HCT116 (cell line): ENCODE data around the gene ANXA5. TPM values are rescaled to one million over a fixed set of nuclear protein-coding genes. Genes with fewer than 3 reads are reported as not detected.

Experiments used
- ATAC-seq: fragments of 200-7000 bp; cut with Tn5 transposase; 2 replicates; pipeline ENCODE4 v1.9.1; 2020; ENCODE audit warnings: mild to moderate bottlenecking, moderate library complexity
- BruUV-seq: library from RNA; stranded (reverse); fragments of 400-500 nt; replicated peaks from 2 replicates; lab custom pipeline; 2021; lab: Mats Ljungman, UMichigan
- CTCF ChIA-PET: fragments of 300-600 bp; sonication (Branson Sonifier 250); formaldehyde crosslinking; loops from one replicate; lab custom pipeline; 2021; ENCODE audit warnings: antibody characterized with exemption; lab: Charles Lee
- POLR2A ChIA-PET: fragments of 300-600, 350-600 bp; sonication (Branson Sonifier 250); formaldehyde crosslinking; loops from one replicate; lab custom pipeline; 2021; ENCODE audit warnings: antibody characterized with exemption; lab: Charles Lee
- RAD21 ChIA-PET, 2 experiments: fragments of 300-600 bp; sonication (Branson Sonifier 250); formaldehyde crosslinking; loops; one replicate each; lab custom pipeline; 2023; ENCODE audit warnings: low total read pairs in 2 of 2; ENCODE audit not compliant: uncharacterized antibody in 2 of 2, unreplicated experiment in 2 of 2, low non-redundant PET in 1 of 2; lab: Charles Lee
- DNase-seq: peaks from one replicate; pipeline ENCODE4 v3.0.0-alpha.2; 2010; ENCODE audit warnings: low read depth, low spot score
- H2AFZ ChIP-seq: fragments of 200-600 bp; shearing (Covaris generic), sonication (generic); 2 replicates; pipeline ENCODE4 v1.6.1; 2017; ENCODE audit warnings: low read depth, mixed run types, mixed read lengths, antibody characterized with exemption, low read length; ENCODE audit not compliant: poor library complexity, severe bottlenecking
- H3K27ac ChIP-seq: 2 replicates; pipeline ENCODE4 v1.5.1; 2012; ENCODE audit warnings: low read depth, low read length
- H3K27me3 ChIP-seq: fragments of 200-600 bp; sonication (generic); 2 replicates; pipeline ENCODE4 v1.6.1; 2016; ENCODE audit warnings: mixed run types, low read length, mixed read lengths; ENCODE audit not compliant: insufficient read depth
- H3K36me3 ChIP-seq, 2 experiments: fragments of 200-500 bp in 1 of 2; fragments of 200-600 bp in 1 of 2; sonication (Bioruptor generic) in 1 of 2; sonication (generic) in 1 of 2; 2 replicates each; pipeline versions ENCODE4 v1.5.1 to v1.6.1; 2014 to 2016; ENCODE audit warnings: low read length in 2 of 2, inconsistent platforms in 1 of 2, mixed read lengths in 1 of 2, mixed run types in 1 of 2; ENCODE audit not compliant: insufficient read depth in 2 of 2, control insufficient read depth in 1 of 2
- H3K4me1 ChIP-seq, 2 experiments: fragments of 200-600 bp in 1 of 2; sonication (generic) in 1 of 2; 2 replicates each; pipeline versions ENCODE4 v1.5.1 to v1.6.1; 2012 to 2017; ENCODE audit warnings: low read length in 2 of 2, inconsistent platforms in 1 of 2, mild to moderate bottlenecking in 1 of 2, mixed read lengths in 1 of 2, mixed run types in 1 of 2, moderate library complexity in 1 of 2; ENCODE audit not compliant: insufficient read depth in 2 of 2, control insufficient read depth in 1 of 2
- H3K4me2 ChIP-seq: fragments of 200-600 bp; sonication (generic); 2 replicates; pipeline ENCODE4 v1.6.1; 2017; ENCODE audit warnings: mixed run types, low read length, mixed read lengths
- H3K4me3 ChIP-seq, 2 experiments: fragments of 200-600 bp in 1 of 2; sonication (generic) in 1 of 2; replicated peaks in 1 of 2; 2 replicates each; pipeline ENCODE4 v1.5.1; 2011 to 2016; ENCODE audit warnings: low read length in 2 of 2, control low read depth in 1 of 2, low read depth in 1 of 2, mild to moderate bottlenecking in 1 of 2, mixed read lengths in 1 of 2, mixed run types in 1 of 2
- H3K79me2 ChIP-seq: fragments of 200-600 bp; sonication (generic); 2 replicates; pipeline ENCODE4 v1.6.1; 2017; ENCODE audit warnings: mild to moderate bottlenecking, mixed run types, low read length, moderate library complexity, mixed read lengths; ENCODE audit not compliant: insufficient read depth
- H3K9ac ChIP-seq: fragments of 200-600 bp; sonication (generic); 2 replicates; pipeline ENCODE4 v1.6.1; 2016; ENCODE audit warnings: low read length, mixed read lengths
- H3K9me2 ChIP-seq: fragments of 200-600 bp; sonication (generic), shearing (Covaris generic); 2 replicates; pipeline ENCODE4 v1.6.1; 2017; ENCODE audit warnings: mixed run types, mild to moderate bottlenecking, moderate library complexity; ENCODE audit not compliant: insufficient read depth
- H3K9me3 ChIP-seq, 2 experiments: fragments of 200-500 bp in 1 of 2; fragments of 200-600 bp in 1 of 2; sonication (Bioruptor generic) in 1 of 2; sonication (generic) in 1 of 2; 2 replicates each; pipeline ENCODE4 v1.6.1; 2014 to 2017; ENCODE audit warnings: low read length in 2 of 2, mixed read lengths in 2 of 2, inconsistent platforms in 1 of 2, low read depth in 1 of 2, mild to moderate bottlenecking in 1 of 2, mixed run types in 1 of 2, moderate library complexity in 1 of 2; ENCODE audit not compliant: control insufficient read depth in 1 of 2, insufficient read depth in 1 of 2
- H4K20me1 ChIP-seq: fragments of 200-600 bp; sonication (generic), shearing (Covaris generic); 2 replicates; pipeline ENCODE4 v1.6.1; 2017; ENCODE audit warnings: mixed run types, mild to moderate bottlenecking, moderate library complexity; ENCODE audit not compliant: insufficient read depth
- CBX3 ChIP-seq: IDR thresholded peaks from 2 replicates; pipeline ENCODE4 v1.6.1; 2012; ENCODE audit warnings: low read depth
- CEBPB ChIP-seq: IDR thresholded peaks from 2 replicates; pipeline ENCODE4 v1.6.1; 2012; ENCODE audit warnings: low read depth
- CTCF ChIP-seq, 3 experiments: fragments of 200-600 bp in 1 of 3; sonication (generic) in 1 of 3; IDR thresholded peaks in 2 of 3; conservative IDR thresholded peaks in 1 of 3; 2 replicates each; pipeline ENCODE4 v1.5.1; 2012 to 2017; ENCODE audit warnings: low read depth in 2 of 3, low read length in 2 of 3, antibody characterized with exemption in 1 of 3, borderline replicate concordance in 1 of 3, control low read depth in 1 of 3, mild to moderate bottlenecking in 1 of 3, mixed read lengths in 1 of 3, mixed run types in 1 of 3, moderate library complexity in 1 of 3; ENCODE audit not compliant: insufficient read depth in 1 of 3
- EGR1 ChIP-seq: IDR thresholded peaks from 2 replicates; pipeline ENCODE4 v1.6.1; 2012; ENCODE audit warnings: low read depth
- ELF1 ChIP-seq: IDR thresholded peaks from 2 replicates; pipeline ENCODE4 v1.6.1; 2012; ENCODE audit warnings: low read depth, borderline replicate concordance
- FOSL1 ChIP-seq: IDR thresholded peaks from 2 replicates; pipeline ENCODE4 v1.6.1; 2012; ENCODE audit warnings: low read depth
- JUND ChIP-seq: IDR thresholded peaks from 2 replicates; pipeline ENCODE4 v1.6.1; 2012
- POLR2A ChIP-seq: IDR thresholded peaks from 2 replicates; pipeline ENCODE4 v1.7.0; 2011; ENCODE audit warnings: borderline replicate concordance; ENCODE audit not compliant: insufficient read depth, insufficient read length; ENCODE audit errors: extremely low read depth
- POLR2AphosphoS5 ChIP-seq: IDR thresholded peaks from 2 replicates; pipeline ENCODE4 v1.6.1; 2011; ENCODE audit warnings: mild to moderate bottlenecking, low read depth, low read length, moderate library complexity
- RAD21 ChIP-seq: IDR thresholded peaks from 2 replicates; pipeline ENCODE4 v1.6.1; 2012; ENCODE audit warnings: low read depth, mild to moderate bottlenecking
- REST ChIP-seq: IDR thresholded peaks from 2 replicates; pipeline ENCODE4 v1.6.1; 2012; ENCODE audit warnings: low read depth
- SIN3A ChIP-seq: IDR thresholded peaks from 2 replicates; pipeline ENCODE4 v1.6.1; 2012; ENCODE audit warnings: low read depth
- SP1 ChIP-seq: IDR thresholded peaks from 2 replicates; pipeline ENCODE4 v1.6.1; 2012; ENCODE audit warnings: low read depth
- TCF7L2 ChIP-seq: IDR thresholded peaks from 2 replicates; pipeline ENCODE4 v1.7.0; 2011; ENCODE audit warnings: borderline replicate concordance, inconsistent platforms; ENCODE audit not compliant: insufficient read depth, insufficient read length; ENCODE audit errors: extremely low read depth
- YY1 ChIP-seq: IDR thresholded peaks from 2 replicates; pipeline ENCODE4 v1.6.1; 2011; ENCODE audit warnings: low read length, low read depth, moderate library complexity, mild to moderate bottlenecking; ENCODE audit not compliant: insufficient replicate concordance; ENCODE audit errors: extremely low read depth
- ZBTB33 ChIP-seq: IDR thresholded peaks from 2 replicates; pipeline ENCODE4 v1.6.1; 2011; ENCODE audit warnings: mild to moderate bottlenecking, low read length, moderate library complexity; ENCODE audit not compliant: insufficient replicate concordance; ENCODE audit errors: extremely low read depth
- ZFX ChIP-seq: fragments of 450-650 bp; IDR thresholded peaks from 2 replicates; pipeline ENCODE4 v1.6.1; 2017
- ZNF274 ChIP-seq: fragments of 200-500 bp; sonication (Bioruptor generic); IDR thresholded peaks from 2 replicates; pipeline ENCODE4 v1.6.1; 2014; ENCODE audit warnings: mild to moderate bottlenecking, low read depth, low read length, inconsistent platforms
- intact Hi-C: fragments of 100-400 bp; cut with micrococcal nuclease; formaldehyde crosslinking; loops from 2 replicates; pipeline ENCODE4 v1.10.0; 2022
- total RNA-seq: library from RNA; stranded (reverse); gene quantifications from one replicate; pipeline ENCODE4 v1.2.1, GENCODE V29; 2021; ENCODE audit not compliant: unreplicated experiment
- TF ChIP-seq, protein P1 (sequence below): IDR thresholded peaks from 2 replicates; pipeline ENCODE4 v1.6.1; 2012
- TF ChIP-seq, protein P2 (sequence below): IDR thresholded peaks from 2 replicates; pipeline ENCODE4 v1.6.1; 2012

ANXA5 gene
- total RNA-seq, 1 experiment from 2014 or later = 186 TPM

GRCh38 chr4:121642292-121642691, 54.5 kb downstream of the ANXA5 start:
- H2AFZ ChIP-seq = no peak overlapping the region
- no peak overlapping the region for H3K4me3 ChIP-seq
- H3K27me3 ChIP-seq = no peaks in the 10 kb centered on the region
- ChIA-PET RAD21 (no interaction called here), CTCF (no interaction called here), POLR2A (no interaction called here)
- H3K4me1 ChIP-seq = no peaks in the 10 kb centered on the region
- H3K4me2 ChIP-seq = no peak overlapping the region
- H3K9me3 ChIP-seq = no peaks in the 10 kb centered on the region
- intact Hi-C loops = no loop called here
- no peak for DNase-seq
- H3K79me2 ChIP-seq = no peaks in the 10 kb centered on the region
- no peaks in the 10 kb centered on the region for H4K20me1 ChIP-seq
- no peak for ATAC-seq
- BruUV-seq = no TSS peak
- no peaks in the 10 kb centered on the region for H3K36me3 ChIP-seq
- H3K27ac ChIP-seq = no peak overlapping the region
- TF ChIP-seq CBX3 (no peak), ELF1 (no peak), FOSL1 (no peak), ZNF274 (no peak), JUND (no peak), YY1 (no peak), ZBTB33 (no peak), POLR2A (no peak), TCF7L2 (no peak), CEBPB (no peak), EGR1 (no peak), CTCF (IDR thresholded peaks at IDR 0.05 in 2 of 3, conservative IDR thresholded peaks at IDR 0.05 in 1 of 3; ENCODE audit: borderline replicate concordance in 1 of 3, insufficient read depth in 1 of 3, low read depth in 2 of 3, low read length in 2 of 3) (no peak), SP1 (no peak), REST (no peak), ZFX (no peak), RAD21 (no peak), SIN3A (no peak), POLR2AphosphoS5 (no peak)
- TF ChIP-seq, protein P1, sequence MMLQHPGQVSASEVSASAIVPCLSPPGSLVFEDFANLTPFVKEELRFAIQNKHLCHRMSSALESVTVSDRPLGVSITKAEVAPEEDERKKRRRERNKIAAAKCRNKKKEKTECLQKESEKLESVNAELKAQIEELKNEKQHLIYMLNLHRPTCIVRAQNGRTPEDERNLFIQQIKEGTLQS = no peak
- TF ChIP-seq, protein P2, sequence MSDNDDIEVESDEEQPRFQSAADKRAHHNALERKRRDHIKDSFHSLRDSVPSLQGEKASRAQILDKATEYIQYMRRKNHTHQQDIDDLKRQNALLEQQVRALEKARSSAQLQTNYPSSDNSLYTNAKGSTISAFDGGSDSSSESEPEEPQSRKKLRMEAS = no peak
- no peak overlapping the region for H3K9ac ChIP-seq
- no peaks in the 10 kb centered on the region for H3K9me2 ChIP-seq
